Activated T-helper 2 cell treated with anti-CD3 and anti-CD28 coated beads, Interferon-gamma antibody, Interleukin-2, Interleukin-4, amounts not matched to agents 10 μg/mL and 5 μg/mL and 100 μg/mL, durations not matched to agents 14 hours and 24 hours and 36 hours (primary cell): ENCODE results near the gene NCAM1. TPM values are rescaled to one million over a fixed set of nuclear protein-coding genes. Genes with fewer than 3 reads are reported as not detected.

Experiments
- DNase-seq: peaks from one replicate; pipeline ENCODE4 v3.0.0; 2021; ENCODE audit warnings: low spot score
- H3K27ac Mint-ChIP-seq: one replicate; pipeline ENCODE4 v1.8.0; 2021; ENCODE audit warnings: mixed read lengths
- H3K27me3 Mint-ChIP-seq: one replicate; pipeline ENCODE4 v1.8.0; 2021; ENCODE audit warnings: low read depth, mixed read lengths
- H3K36me3 Mint-ChIP-seq: one replicate; pipeline ENCODE4 v1.8.0; 2021; ENCODE audit warnings: low read depth, mixed read lengths
- H3K4me1 Mint-ChIP-seq: one replicate; pipeline ENCODE4 v1.8.0; 2021; ENCODE audit warnings: low read depth, mixed read lengths
- H3K4me3 Mint-ChIP-seq: one replicate; pipeline ENCODE4 v1.8.0; 2021; ENCODE audit warnings: low read depth, mild to moderate bottlenecking, moderate library complexity, mixed read lengths
- H3K9me3 Mint-ChIP-seq: one replicate; pipeline ENCODE4 v1.8.0; 2021; ENCODE audit warnings: mixed read lengths
- intact Hi-C: fragments of 100-400 bp; cut with micrococcal nuclease; formaldehyde crosslinking; loops from one replicate; pipeline ENCODE4 v1.15.1; 2023
- total RNA-seq: library from RNA; stranded (reverse); gene quantifications from 2 replicates; pipeline ENCODE4 v1.2.3, GENCODE V29; 2022

The NCAM1 gene
- total RNA-seq, 1 donor from 2014 or later, result not detected

GRCh38 chr11:113113801-113114704, 152.8 kb downstream of the NCAM1 start:
- DNase-seq, result no peak
- Mint-ChIP-seq H3K4me3 (no peak overlapping the region), H3K4me1 (no peaks in the 10 kb centered on the region), H3K27ac (no peak overlapping the region), H3K36me3 (no peaks in the 10 kb centered on the region), H3K9me3 (no peaks in the 10 kb centered on the region), H3K27me3 (peaks cover 4% of the 10 kb centered on the region)
- intact Hi-C loops, result no loop called here

GRCh38 chr11:113114705-113115027, 153.4 kb downstream of the NCAM1 start:
- H3K27me3 Mint-ChIP-seq, result peaks cover 4% of the 10 kb centered on the region
- H3K27ac Mint-ChIP-seq, result no peak overlapping the region
- no peaks in the 10 kb centered on the region for H3K36me3 Mint-ChIP-seq
- intact Hi-C loops, result no loop called here
- no peak overlapping the region for H3K4me3 Mint-ChIP-seq
- no peaks in the 10 kb centered on the region for H3K9me3 Mint-ChIP-seq
- DNase-seq, result no peak
- H3K4me1 Mint-ChIP-seq, result no peaks in the 10 kb centered on the region

GRCh38 chr11:113118104-113118503, 156.9 kb downstream of the NCAM1 start:
- Mint-ChIP-seq H3K4me1 (no peaks in the 10 kb centered on the region), H3K27ac (no peak overlapping the region), H3K9me3 (no peaks in the 10 kb centered on the region), H3K4me3 (no peak overlapping the region), H3K27me3 (peaks cover 5% of the 10 kb centered on the region), H3K36me3 (no peaks in the 10 kb centered on the region)
- DNase-seq, result no peak
- intact Hi-C loops, result no loop called here

GRCh38 chr11:113119074-113119473, 157.9 kb downstream of the NCAM1 start:
- Mint-ChIP-seq H3K27me3 (peaks cover 5% of the 10 kb centered on the region), H3K4me1 (no peaks in the 10 kb centered on the region), H3K4me3 (no peak overlapping the region), H3K36me3 (no peaks in the 10 kb centered on the region), H3K9me3 (no peaks in the 10 kb centered on the region), H3K27ac (no peak overlapping the region)
- no peak for DNase-seq
- intact Hi-C loops, result no loop called here

- no peaks in the 10 kb centered on the region for H3K4me1 Mint-ChIP-seq
- H3K9me3 Mint-ChIP-seq, result no peaks in the 10 kb centered on the region
- intact Hi-C loops, result no loop called here
- peaks cover 5% of the 10 kb centered on the region for H3K27me3 Mint-ChIP-seq
- H3K36me3 Mint-ChIP-seq, result no peaks in the 10 kb centered on the region
- no peak for DNase-seq
- no peak overlapping the region for H3K4me3 Mint-ChIP-seq
- no peak overlapping the region for H3K27ac Mint-ChIP-seq
These were observed 158.9 kb downstream of the NCAM1 start for GRCh38 chr11:113119966-113120736.

GRCh38 chr11:113121746-113122145, 160.5 kb downstream of the NCAM1 start:
- Mint-ChIP-seq H3K9me3 (no peaks in the 10 kb centered on the region), H3K36me3 (no peaks in the 10 kb centered on the region), H3K27me3 (peaks cover 3% of the 10 kb centered on the region), H3K4me1 (no peaks in the 10 kb centered on the region), H3K27ac (no peak overlapping the region), H3K4me3 (no peak overlapping the region)
- intact Hi-C loops, result no loop called here
- DNase-seq, result no peak

- Mint-ChIP-seq H3K27me3 (peaks cover 1% of the 10 kb centered on the region), H3K27ac (no peak overlapping the region), H3K4me1 (no peaks in the 10 kb centered on the region), H3K4me3 (no peak overlapping the region), H3K9me3 (no peaks in the 10 kb centered on the region), H3K36me3 (no peaks in the 10 kb centered on the region)
- DNase-seq, result no peak
- intact Hi-C loops, result no loop called here
These were observed 162.8 kb downstream of the NCAM1 start for GRCh38 chr11:113124006-113124405.

- Mint-ChIP-seq H3K27me3 (peaks cover 1% of the 10 kb centered on the region), H3K36me3 (no peaks in the 10 kb centered on the region), H3K4me1 (no peaks in the 10 kb centered on the region), H3K27ac (no peak overlapping the region), H3K4me3 (no peak overlapping the region), H3K9me3 (no peaks in the 10 kb centered on the region)
- intact Hi-C loops, result no loop called here
- DNase-seq, result no peak
These were observed 163.4 kb downstream of the NCAM1 start for GRCh38 chr11:113124578-113124977.

GRCh38 chr11:113129261-113129992, 168.2 kb downstream of the NCAM1 start:
- no peak for DNase-seq
- intact Hi-C loops, result no loop called here
- Mint-ChIP-seq H3K27ac (no peak overlapping the region), H3K4me3 (no peak overlapping the region), H3K4me1 (no peaks in the 10 kb centered on the region), H3K27me3 (no peaks in the 10 kb centered on the region), H3K36me3 (no peaks in the 10 kb centered on the region), H3K9me3 (no peaks in the 10 kb centered on the region)

GRCh38 chr11:113131036-113131775, 170.0 kb downstream of the NCAM1 start:
- no peak overlapping the region for H3K4me3 Mint-ChIP-seq
- peaks cover 2% of the 10 kb centered on the region for H3K27me3 Mint-ChIP-seq
- intact Hi-C loops, result no loop called here
- DNase-seq, result no peak
- no peaks in the 10 kb centered on the region for H3K36me3 Mint-ChIP-seq
- H3K9me3 Mint-ChIP-seq, result no peaks in the 10 kb centered on the region
- no peak overlapping the region for H3K27ac Mint-ChIP-seq
- no peaks in the 10 kb centered on the region for H3K4me1 Mint-ChIP-seq

- no peak for DNase-seq
- Mint-ChIP-seq H3K4me3 (no peak overlapping the region), H3K36me3 (no peaks in the 10 kb centered on the region), H3K27me3 (peaks cover 13% of the 10 kb centered on the region), H3K9me3 (no peaks in the 10 kb centered on the region), H3K4me1 (no peaks in the 10 kb centered on the region), H3K27ac (no peak overlapping the region)
- intact Hi-C loops, result no loop called here
These were observed 171.9 kb downstream of the NCAM1 start for GRCh38 chr11:113133071-113133470.

GRCh38 chr11:113134626-113135025, 173.4 kb downstream of the NCAM1 start:
- Mint-ChIP-seq H3K27ac (no peak overlapping the region), H3K27me3 (peaks cover 21% of the 10 kb centered on the region), H3K4me1 (no peaks in the 10 kb centered on the region), H3K9me3 (no peaks in the 10 kb centered on the region), H3K4me3 (no peak overlapping the region), H3K36me3 (no peaks in the 10 kb centered on the region)
- intact Hi-C loops, result no loop called here
- no peak for DNase-seq
